Ishikawa (cell line): ENCODE measurements around the gene INO80.

Source experiments
- CEBPB ChIP-seq: IDR thresholded peaks from 2 replicates; pipeline ENCODE4 v1.6.1; 2012
- CREB1 ChIP-seq: IDR thresholded peaks from 2 replicates; pipeline ENCODE4 v1.6.1; 2012; ENCODE audit warnings: low read depth
- EGR1 ChIP-seq: IDR thresholded peaks from 2 replicates; pipeline ENCODE4 v1.6.1; 2012
- EP300 ChIP-seq: IDR thresholded peaks from 2 replicates; pipeline ENCODE4 v1.6.1; 2012; ENCODE audit warnings: borderline replicate concordance
- FOXM1 ChIP-seq: IDR thresholded peaks from 2 replicates; pipeline ENCODE4 v1.6.1; 2012; ENCODE audit warnings: low read depth, borderline replicate concordance
- MAX ChIP-seq: IDR thresholded peaks from 2 replicates; pipeline ENCODE4 v1.6.1; 2012
- NFIC ChIP-seq: IDR thresholded peaks from 2 replicates; pipeline ENCODE4 v1.6.1; 2012
- RAD21 ChIP-seq: IDR thresholded peaks from 2 replicates; pipeline ENCODE4 v1.6.1; 2012; ENCODE audit warnings: low read depth
- REST ChIP-seq: IDR thresholded peaks from 2 replicates; pipeline ENCODE4 v1.6.1; 2012; ENCODE audit warnings: low read depth, mild to moderate bottlenecking
- TAF1 ChIP-seq: IDR thresholded peaks from 2 replicates; pipeline ENCODE4 v1.6.1; 2012; ENCODE audit warnings: low read depth, mild to moderate bottlenecking
- TCF12 ChIP-seq: IDR thresholded peaks from 2 replicates; pipeline ENCODE4 v1.6.1; 2012; ENCODE audit warnings: low read depth
- TEAD4 ChIP-seq: IDR thresholded peaks from 2 replicates; pipeline ENCODE4 v1.6.1; 2012
- USF1 ChIP-seq: IDR thresholded peaks from 2 replicates; pipeline ENCODE4 v1.6.1; 2012
- YY1 ChIP-seq: IDR thresholded peaks from 2 replicates; pipeline ENCODE4 v1.6.1; 2012; ENCODE audit warnings: low read depth
- ZBTB7A ChIP-seq: IDR thresholded peaks from 2 replicates; pipeline ENCODE4 v1.6.1; 2012; ENCODE audit warnings: low read depth

INO80 gene

GRCh38 chr15:41047474-41047873 is 68.6 kb downstream of the INO80 start:
- TF ChIP-seq CREB1 (no peak), MAX (no peak), CEBPB (no peak), RAD21 (no peak), ZBTB7A (no peak), EP300 (no peak), EGR1 (no peak), TEAD4 (no peak), TAF1 (no peak), YY1 (no peak), REST (no peak), FOXM1 (no peak), USF1 (no peak), TCF12 (no peak), NFIC (no peak)

- peak; percentile 35; the same call in 1 of the 2 replicates for TF ChIP-seq CEBPB
- TF ChIP-seq ZBTB7A, result no peak
- no peak for TF ChIP-seq REST
These were observed 72.7 kb downstream of the INO80 start for GRCh38 chr15:41043276-41043951.

- no peak for TF ChIP-seq CEBPB
- TF ChIP-seq EP300, result no peak
- no peak for TF ChIP-seq EGR1
These were observed 73.2 kb downstream of the INO80 start for GRCh38 chr15:41042851-41043250.

GRCh38 chr15:41039121-41039520 is 77.0 kb downstream of the INO80 start:
- TF ChIP-seq TCF12 (no peak), TAF1 (no peak)

GRCh38 chr15:41032079-41032328 is 84.1 kb downstream of the INO80 start:
- no peak for TF ChIP-seq NFIC
- no peak for TF ChIP-seq YY1
- TF ChIP-seq EGR1, result no peak
- TF ChIP-seq CEBPB, result no peak
- no peak for TF ChIP-seq TEAD4
- no peak for TF ChIP-seq TAF1
- no peak for TF ChIP-seq RAD21
- TF ChIP-seq USF1, result no peak
- no peak for TF ChIP-seq CREB1
- no peak for TF ChIP-seq ZBTB7A
- no peak for TF ChIP-seq TCF12
- no peak for TF ChIP-seq FOXM1
- no peak for TF ChIP-seq EP300
- no peak for TF ChIP-seq MAX
- no peak for TF ChIP-seq REST
